HCT116 (cell line): ENCODE measurements around the gene LYST. TPM values are rescaled to one million over a fixed set of nuclear protein-coding genes. Genes with fewer than 3 reads are reported as not detected.

Experiments
- ATAC-seq: fragments of 200-7000 bp; cut with Tn5 transposase; 2 replicates; pipeline ENCODE4 v1.9.1; 2020; ENCODE audit warnings: mild to moderate bottlenecking, moderate library complexity
- BruUV-seq: library from RNA; stranded (reverse); fragments of 400-500 nt; replicated peaks from 2 replicates; lab custom pipeline; 2021; lab: Mats Ljungman, UMichigan
- CTCF ChIA-PET: fragments of 300-600 bp; sonication (Branson Sonifier 250); formaldehyde crosslinking; loops from one replicate; lab custom pipeline; 2021; ENCODE audit warnings: antibody characterized with exemption; lab: Charles Lee
- POLR2A ChIA-PET: fragments of 300-600, 350-600 bp; sonication (Branson Sonifier 250); formaldehyde crosslinking; loops from one replicate; lab custom pipeline; 2021; ENCODE audit warnings: antibody characterized with exemption; lab: Charles Lee
- RAD21 ChIA-PET, 2 experiments: fragments of 300-600 bp; sonication (Branson Sonifier 250); formaldehyde crosslinking; loops; one replicate each; lab custom pipeline; 2023; ENCODE audit warnings: low total read pairs in 2 of 2; ENCODE audit not compliant: uncharacterized antibody in 2 of 2, unreplicated experiment in 2 of 2, low non-redundant PET in 1 of 2; lab: Charles Lee
- DNase-seq: peaks from one replicate; pipeline ENCODE4 v3.0.0-alpha.2; 2010; ENCODE audit warnings: low read depth, low spot score
- H2AFZ ChIP-seq: fragments of 200-600 bp; shearing (Covaris generic), sonication (generic); 2 replicates; pipeline ENCODE4 v1.6.1; 2017; ENCODE audit warnings: low read depth, mixed run types, mixed read lengths, antibody characterized with exemption, low read length; ENCODE audit not compliant: poor library complexity, severe bottlenecking
- H3K27ac ChIP-seq: 2 replicates; pipeline ENCODE4 v1.5.1; 2012; ENCODE audit warnings: low read depth, low read length
- H3K27me3 ChIP-seq: fragments of 200-600 bp; sonication (generic); 2 replicates; pipeline ENCODE4 v1.6.1; 2016; ENCODE audit warnings: mixed run types, low read length, mixed read lengths; ENCODE audit not compliant: insufficient read depth
- H3K36me3 ChIP-seq, 2 experiments: fragments of 200-500 bp in 1 of 2; fragments of 200-600 bp in 1 of 2; sonication (Bioruptor generic) in 1 of 2; sonication (generic) in 1 of 2; 2 replicates each; pipeline versions ENCODE4 v1.5.1 to v1.6.1; 2014 to 2016; ENCODE audit warnings: low read length in 2 of 2, inconsistent platforms in 1 of 2, mixed read lengths in 1 of 2, mixed run types in 1 of 2; ENCODE audit not compliant: insufficient read depth in 2 of 2, control insufficient read depth in 1 of 2
- H3K4me1 ChIP-seq, 2 experiments: fragments of 200-600 bp in 1 of 2; sonication (generic) in 1 of 2; 2 replicates each; pipeline versions ENCODE4 v1.5.1 to v1.6.1; 2012 to 2017; ENCODE audit warnings: low read length in 2 of 2, inconsistent platforms in 1 of 2, mild to moderate bottlenecking in 1 of 2, mixed read lengths in 1 of 2, mixed run types in 1 of 2, moderate library complexity in 1 of 2; ENCODE audit not compliant: insufficient read depth in 2 of 2, control insufficient read depth in 1 of 2
- H3K4me2 ChIP-seq: fragments of 200-600 bp; sonication (generic); 2 replicates; pipeline ENCODE4 v1.6.1; 2017; ENCODE audit warnings: mixed run types, low read length, mixed read lengths
- H3K4me3 ChIP-seq, 2 experiments: fragments of 200-600 bp in 1 of 2; sonication (generic) in 1 of 2; replicated peaks in 1 of 2; 2 replicates each; pipeline ENCODE4 v1.5.1; 2011 to 2016; ENCODE audit warnings: low read length in 2 of 2, control low read depth in 1 of 2, low read depth in 1 of 2, mild to moderate bottlenecking in 1 of 2, mixed read lengths in 1 of 2, mixed run types in 1 of 2
- H3K79me2 ChIP-seq: fragments of 200-600 bp; sonication (generic); 2 replicates; pipeline ENCODE4 v1.6.1; 2017; ENCODE audit warnings: mild to moderate bottlenecking, mixed run types, low read length, moderate library complexity, mixed read lengths; ENCODE audit not compliant: insufficient read depth
- H3K9ac ChIP-seq: fragments of 200-600 bp; sonication (generic); 2 replicates; pipeline ENCODE4 v1.6.1; 2016; ENCODE audit warnings: low read length, mixed read lengths
- H3K9me2 ChIP-seq: fragments of 200-600 bp; sonication (generic), shearing (Covaris generic); 2 replicates; pipeline ENCODE4 v1.6.1; 2017; ENCODE audit warnings: mixed run types, mild to moderate bottlenecking, moderate library complexity; ENCODE audit not compliant: insufficient read depth
- H3K9me3 ChIP-seq, 2 experiments: fragments of 200-500 bp in 1 of 2; fragments of 200-600 bp in 1 of 2; sonication (Bioruptor generic) in 1 of 2; sonication (generic) in 1 of 2; 2 replicates each; pipeline ENCODE4 v1.6.1; 2014 to 2017; ENCODE audit warnings: low read length in 2 of 2, mixed read lengths in 2 of 2, inconsistent platforms in 1 of 2, low read depth in 1 of 2, mild to moderate bottlenecking in 1 of 2, mixed run types in 1 of 2, moderate library complexity in 1 of 2; ENCODE audit not compliant: control insufficient read depth in 1 of 2, insufficient read depth in 1 of 2
- H4K20me1 ChIP-seq: fragments of 200-600 bp; sonication (generic), shearing (Covaris generic); 2 replicates; pipeline ENCODE4 v1.6.1; 2017; ENCODE audit warnings: mixed run types, mild to moderate bottlenecking, moderate library complexity; ENCODE audit not compliant: insufficient read depth
- CTCF ChIP-seq, 3 experiments: fragments of 200-600 bp in 1 of 3; sonication (generic) in 1 of 3; IDR thresholded peaks in 2 of 3; conservative IDR thresholded peaks in 1 of 3; 2 replicates each; pipeline ENCODE4 v1.5.1; 2012 to 2017; ENCODE audit warnings: low read depth in 2 of 3, low read length in 2 of 3, antibody characterized with exemption in 1 of 3, borderline replicate concordance in 1 of 3, control low read depth in 1 of 3, mild to moderate bottlenecking in 1 of 3, mixed read lengths in 1 of 3, mixed run types in 1 of 3, moderate library complexity in 1 of 3; ENCODE audit not compliant: insufficient read depth in 1 of 3
- EGR1 ChIP-seq: IDR thresholded peaks from 2 replicates; pipeline ENCODE4 v1.6.1; 2012; ENCODE audit warnings: low read depth
- FOSL1 ChIP-seq: IDR thresholded peaks from 2 replicates; pipeline ENCODE4 v1.6.1; 2012; ENCODE audit warnings: low read depth
- JUND ChIP-seq: IDR thresholded peaks from 2 replicates; pipeline ENCODE4 v1.6.1; 2012
- POLR2A ChIP-seq: IDR thresholded peaks from 2 replicates; pipeline ENCODE4 v1.7.0; 2011; ENCODE audit warnings: borderline replicate concordance; ENCODE audit not compliant: insufficient read depth, insufficient read length; ENCODE audit errors: extremely low read depth
- POLR2AphosphoS5 ChIP-seq: IDR thresholded peaks from 2 replicates; pipeline ENCODE4 v1.6.1; 2011; ENCODE audit warnings: mild to moderate bottlenecking, low read depth, low read length, moderate library complexity
- RAD21 ChIP-seq: IDR thresholded peaks from 2 replicates; pipeline ENCODE4 v1.6.1; 2012; ENCODE audit warnings: low read depth, mild to moderate bottlenecking
- REST ChIP-seq: IDR thresholded peaks from 2 replicates; pipeline ENCODE4 v1.6.1; 2012; ENCODE audit warnings: low read depth
- SP1 ChIP-seq: IDR thresholded peaks from 2 replicates; pipeline ENCODE4 v1.6.1; 2012; ENCODE audit warnings: low read depth
- YY1 ChIP-seq: IDR thresholded peaks from 2 replicates; pipeline ENCODE4 v1.6.1; 2011; ENCODE audit warnings: low read length, low read depth, moderate library complexity, mild to moderate bottlenecking; ENCODE audit not compliant: insufficient replicate concordance; ENCODE audit errors: extremely low read depth
- ZFX ChIP-seq: fragments of 450-650 bp; IDR thresholded peaks from 2 replicates; pipeline ENCODE4 v1.6.1; 2017
- ZNF274 ChIP-seq: fragments of 200-500 bp; sonication (Bioruptor generic); IDR thresholded peaks from 2 replicates; pipeline ENCODE4 v1.6.1; 2014; ENCODE audit warnings: mild to moderate bottlenecking, low read depth, low read length, inconsistent platforms
- intact Hi-C: fragments of 100-400 bp; cut with micrococcal nuclease; formaldehyde crosslinking; loops from 2 replicates; pipeline ENCODE4 v1.10.0; 2022
- total RNA-seq: library from RNA; stranded (reverse); gene quantifications from one replicate; pipeline ENCODE4 v1.2.1, GENCODE V29; 2021; ENCODE audit not compliant: unreplicated experiment
- TF ChIP-seq, protein P1 (sequence below): IDR thresholded peaks from 2 replicates; pipeline ENCODE4 v1.6.1; 2011; ENCODE audit warnings: mild to moderate bottlenecking, low read length, moderate library complexity; ENCODE audit not compliant: insufficient replicate concordance; ENCODE audit errors: extremely low read depth
- TF ChIP-seq, protein P2 (sequence below): IDR thresholded peaks from 2 replicates; pipeline ENCODE4 v1.6.1; 2012

The LYST gene
- total RNA-seq, 1 experiment from 2014 or later = 6.6 TPM

DNA sequence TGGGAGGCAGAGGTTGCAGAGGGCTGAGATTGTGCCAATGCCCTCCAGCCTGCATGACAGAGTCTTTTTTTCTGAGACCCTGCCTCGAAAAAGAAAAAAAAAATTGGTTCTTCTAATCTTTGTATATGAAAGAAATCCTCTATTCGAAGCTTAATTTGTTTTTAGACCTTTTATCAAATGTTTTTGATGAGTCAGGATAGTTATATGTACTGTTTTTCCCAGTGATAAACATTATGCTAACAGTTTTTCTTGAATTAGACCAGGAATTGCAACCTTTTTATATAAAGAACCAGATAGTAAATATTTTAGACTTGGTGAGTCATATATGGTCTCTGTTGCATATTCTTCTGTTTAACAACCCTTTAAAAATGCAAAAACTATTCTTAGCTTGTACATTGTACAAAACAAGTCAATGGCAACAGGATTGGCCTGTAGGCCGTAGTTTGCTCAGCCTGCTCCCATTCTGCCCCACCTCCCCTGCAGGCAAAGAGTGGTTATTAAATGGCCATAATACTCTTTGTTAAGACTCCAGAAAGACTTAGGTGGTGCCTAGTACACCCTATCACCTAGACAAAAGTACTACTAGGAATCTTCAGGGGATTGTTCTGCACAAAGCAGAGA lies 45.2 kb downstream of the LYST start (continued):
- TF ChIP-seq, protein P1, sequence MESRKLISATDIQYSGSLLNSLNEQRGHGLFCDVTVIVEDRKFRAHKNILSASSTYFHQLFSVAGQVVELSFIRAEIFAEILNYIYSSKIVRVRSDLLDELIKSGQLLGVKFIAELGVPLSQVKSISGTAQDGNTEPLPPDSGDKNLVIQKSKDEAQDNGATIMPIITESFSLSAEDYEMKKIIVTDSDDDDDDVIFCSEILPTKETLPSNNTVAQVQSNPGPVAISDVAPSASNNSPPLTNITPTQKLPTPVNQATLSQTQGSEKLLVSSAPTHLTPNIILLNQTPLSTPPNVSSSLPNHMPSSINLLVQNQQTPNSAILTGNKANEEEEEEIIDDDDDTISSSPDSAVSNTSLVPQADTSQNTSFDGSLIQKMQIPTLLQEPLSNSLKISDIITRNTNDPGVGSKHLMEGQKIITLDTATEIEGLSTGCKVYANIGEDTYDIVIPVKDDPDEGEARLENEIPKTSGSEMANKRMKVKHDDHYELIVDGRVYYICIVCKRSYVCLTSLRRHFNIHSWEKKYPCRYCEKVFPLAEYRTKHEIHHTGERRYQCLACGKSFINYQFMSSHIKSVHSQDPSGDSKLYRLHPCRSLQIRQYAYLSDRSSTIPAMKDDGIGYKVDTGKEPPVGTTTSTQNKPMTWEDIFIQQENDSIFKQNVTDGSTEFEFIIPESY = no peak
- TF ChIP-seq YY1 (no peak), ZFX (no peak), CTCF (IDR thresholded peaks at IDR 0.05 in 2 of 3, conservative IDR thresholded peaks at IDR 0.05 in 1 of 3; ENCODE audit: borderline replicate concordance in 1 of 3, insufficient read depth in 1 of 3, low read depth in 2 of 3, low read length in 2 of 3) (no peak), ZNF274 (no peak)

DNA sequence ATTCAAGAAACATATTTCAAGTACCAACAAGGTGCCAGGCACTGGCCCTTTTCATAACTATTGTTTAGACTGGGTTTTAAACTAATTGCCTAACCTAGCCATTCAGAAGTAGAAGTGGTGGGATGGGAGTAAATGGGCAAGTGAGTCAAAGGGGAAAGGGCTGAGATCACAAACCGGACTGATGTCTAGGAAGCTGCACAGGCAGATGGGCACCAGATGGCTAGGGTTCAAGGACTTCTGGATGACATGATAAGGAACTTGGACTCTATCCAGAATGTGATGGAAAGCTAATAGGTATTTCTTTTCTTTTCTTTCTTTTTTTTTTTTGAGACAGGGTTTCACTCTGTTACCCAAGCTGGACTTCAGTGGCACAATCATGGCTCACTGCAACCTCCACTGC lies 46.6 kb downstream of the LYST start:
- no peaks in the 10 kb centered on the region for H4K20me1 ChIP-seq
- no TSS peak for BruUV-seq
- H3K27ac ChIP-seq = no peak overlapping the region
- no peaks in the 10 kb centered on the region for H3K79me2 ChIP-seq
- no peaks in the 10 kb centered on the region for H3K36me3 ChIP-seq
- no peak for TF ChIP-seq REST
- TF ChIP-seq JUND = no peak
- no peak for TF ChIP-seq SP1
- no peak for TF ChIP-seq ZNF274
- TF ChIP-seq ZFX = no peak
- TF ChIP-seq, protein P2, sequence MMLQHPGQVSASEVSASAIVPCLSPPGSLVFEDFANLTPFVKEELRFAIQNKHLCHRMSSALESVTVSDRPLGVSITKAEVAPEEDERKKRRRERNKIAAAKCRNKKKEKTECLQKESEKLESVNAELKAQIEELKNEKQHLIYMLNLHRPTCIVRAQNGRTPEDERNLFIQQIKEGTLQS = no peak
- no peak for TF ChIP-seq FOSL1
- no peak for TF ChIP-seq EGR1
- TF ChIP-seq, protein P1 = no peak
- TF ChIP-seq POLR2A = no peak
- no peak for TF ChIP-seq POLR2AphosphoS5
- TF ChIP-seq RAD21 = no peak
- no peak for ATAC-seq
- no peak overlapping the region for H3K4me2 ChIP-seq
- H3K9me3 ChIP-seq = no peaks in the 10 kb centered on the region
- no peaks in the 10 kb centered on the region for H3K4me1 ChIP-seq
- H3K27me3 ChIP-seq = no peaks in the 10 kb centered on the region
- no peak overlapping the region for H3K4me3 ChIP-seq
- ChIA-PET RAD21 (no interaction called here), POLR2A (no interaction called here), CTCF (no interaction called here)
- H3K9me2 ChIP-seq = no peaks in the 10 kb centered on the region; the same call in 1 of the 2 replicates
- DNase-seq = no peak
- H2AFZ ChIP-seq = no peak overlapping the region
- intact Hi-C loops = no loop called here
- no peak overlapping the region for H3K9ac ChIP-seq
